Tibial nerve (tissue), 4 donors: Measurements from ENCODE around the gene BLM.

Source experiments
- CTCF ChIP-seq, 5 experiments: fragments of 200-600 bp in 3 of 5; fragments of 450-650 bp in 2 of 5; sonication (generic) in 3 of 5; IDR thresholded peaks; one replicate each; pipeline ENCODE4 v1.5.1; 2016 to 2019; ENCODE audit warnings: antibody characterized with exemption in 5 of 5, mild to moderate bottlenecking in 3 of 5, moderate library complexity in 2 of 5
- EP300 ChIP-seq, 2 donors: sonication (generic); formaldehyde crosslinking; IDR thresholded peaks; one replicate each; pipeline ENCODE4 v1.6.1; 2017; ENCODE audit warnings: antibody characterized with exemption in 2 of 2, mild to moderate bottlenecking in 1 of 2
- POLR2A ChIP-seq, 2 donors: fragments of 450-650 bp; IDR thresholded peaks; one replicate each; pipeline ENCODE4 v1.6.1; 2017; ENCODE audit warnings: antibody characterized with exemption in 2 of 2, mild to moderate bottlenecking in 2 of 2, moderate library complexity in 2 of 2

- TF ChIP-seq CTCF (IDR thresholded peaks at IDR 0.05) (no peak), POLR2A (IDR thresholded peaks at IDR 0.05) (no peak), EP300 (IDR thresholded peaks at IDR 0.05) (no peak)
These were observed 140.8 kb downstream of the BLM start for GRCh38 chr15:90857883-90858443.
